NCI-H524 treated with DMSO at 0.1 percent for 48 hours (cell line): ENCODE data around the gene VPS16.
A peak's percentile ranks its signal among the peaks of the same experiment; 100 is the strongest.
"Not testable (repeated sequence)": the region's sequence is repeated elsewhere in the genome, so short reads cannot be mapped to it uniquely, and the experiment has no call there.

Experiments
- DNase-seq: peaks from one replicate; lab custom pipeline; 2025; lab: John Stamatoyannopoulos, UW

VPS16 gene

DNA sequence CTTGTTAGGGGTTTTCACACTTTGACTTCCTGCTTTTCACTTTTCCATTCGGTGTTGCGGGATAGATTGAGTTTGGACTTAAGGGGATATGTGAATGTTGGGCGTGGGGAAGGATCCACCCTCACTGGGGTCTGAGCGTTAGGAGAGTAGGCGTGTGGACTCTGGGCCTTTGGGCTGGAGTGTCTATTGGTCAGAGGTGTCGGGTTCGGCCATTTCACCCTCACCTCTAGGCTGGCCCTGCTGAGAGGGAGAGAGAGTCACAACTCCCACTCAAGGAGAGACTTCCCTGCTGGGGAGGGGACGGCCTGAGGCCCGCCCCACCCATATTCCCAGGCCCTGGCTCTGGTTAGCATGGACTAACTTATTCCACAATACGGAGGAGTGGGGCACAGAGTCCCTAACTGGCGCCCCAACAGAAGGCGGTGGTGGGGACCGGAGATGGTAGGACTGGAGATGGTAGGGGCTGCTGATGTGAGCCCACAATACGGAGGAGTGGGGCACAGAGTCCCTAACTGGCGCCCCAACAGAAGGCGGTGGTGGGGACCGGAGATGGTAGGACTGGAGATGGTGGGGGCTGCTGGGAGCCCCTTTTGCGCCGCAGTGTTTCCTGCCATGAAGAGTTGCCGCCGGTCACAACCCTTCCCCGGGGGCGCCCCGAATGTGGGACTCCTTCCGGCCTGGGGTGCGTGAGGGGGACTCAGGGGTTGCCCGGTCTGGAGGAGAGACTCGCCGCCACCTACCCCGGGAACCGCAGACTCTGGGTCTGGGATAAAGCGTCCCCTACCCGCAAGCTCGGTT lies 31.3 kb downstream of the VPS16 start:
- no peak for DNase-seq

DNA sequence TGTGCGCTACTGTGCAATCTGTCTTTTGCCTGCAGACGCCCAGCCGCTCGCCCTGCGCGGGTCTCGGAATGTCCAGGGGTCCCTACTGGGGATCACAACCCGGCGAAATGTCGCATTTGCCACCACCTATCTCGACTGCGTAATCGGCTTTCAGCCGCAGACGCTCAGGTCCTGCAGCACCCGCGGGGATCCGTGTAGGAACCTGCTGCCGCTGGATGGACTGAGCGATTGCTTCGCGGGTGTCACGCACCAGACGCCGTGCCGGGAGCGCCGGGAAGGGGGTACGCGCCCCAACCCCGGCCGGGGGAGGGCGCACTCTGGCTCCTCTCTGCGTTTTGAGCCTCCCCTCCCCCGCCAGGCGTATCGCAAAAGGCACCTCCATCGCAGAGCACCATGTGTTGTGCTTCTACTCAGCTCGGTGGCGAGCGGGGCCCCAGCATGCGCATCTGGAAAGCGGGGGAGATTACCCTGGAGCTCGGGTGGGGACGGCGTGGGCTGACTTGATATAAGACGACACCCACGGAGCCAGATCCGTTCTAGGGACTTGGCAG lies 32.0 kb downstream of the VPS16 start:
- peak; percentile 20 for DNase-seq

DNA sequence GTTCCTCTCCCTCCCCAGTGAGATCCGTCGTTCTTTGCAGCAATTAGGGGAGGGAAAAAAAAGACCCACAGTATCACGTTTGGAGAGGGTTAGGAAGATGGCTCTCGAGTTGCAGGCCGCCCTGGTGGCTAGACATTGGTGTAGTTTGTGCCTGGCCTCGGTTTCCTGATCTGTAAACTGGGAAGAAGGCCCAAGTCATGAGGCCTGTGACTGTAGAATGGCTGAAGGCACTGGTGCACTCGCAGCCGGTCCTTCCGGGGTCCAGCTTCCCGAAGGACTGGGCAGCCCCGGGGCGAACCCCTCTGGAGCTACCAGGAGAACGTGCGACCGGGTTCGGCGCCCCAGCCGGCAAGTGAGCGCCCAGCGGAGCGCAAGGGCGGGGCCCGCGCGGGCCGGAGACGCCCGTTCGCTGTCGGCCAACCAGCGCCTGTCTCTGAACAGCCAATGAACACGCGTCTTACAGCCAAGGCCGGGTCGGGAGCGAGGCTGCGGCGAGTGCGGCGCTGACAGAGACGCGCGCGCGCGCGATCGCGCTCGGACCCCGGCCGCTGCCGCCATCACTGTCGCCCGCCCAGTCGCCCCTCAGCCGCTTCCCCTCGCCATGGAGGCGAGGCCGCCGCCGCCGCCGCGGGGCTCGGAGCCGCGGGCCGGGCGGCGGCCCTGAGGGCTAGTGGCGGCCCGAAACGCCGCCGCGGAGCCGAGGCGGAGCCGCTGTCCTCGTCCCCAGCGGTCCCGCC lies 32.6 kb downstream of the VPS16 start, which contains the start of gene PTPRA:
Gene PTPRA, plus strand, starts transcription at position 472 of the 737 bp plus-strand sequence. CDS start 90,797 bp downstream, outside the sequence.
- DNase-seq, result peak; percentile 52

DNA sequence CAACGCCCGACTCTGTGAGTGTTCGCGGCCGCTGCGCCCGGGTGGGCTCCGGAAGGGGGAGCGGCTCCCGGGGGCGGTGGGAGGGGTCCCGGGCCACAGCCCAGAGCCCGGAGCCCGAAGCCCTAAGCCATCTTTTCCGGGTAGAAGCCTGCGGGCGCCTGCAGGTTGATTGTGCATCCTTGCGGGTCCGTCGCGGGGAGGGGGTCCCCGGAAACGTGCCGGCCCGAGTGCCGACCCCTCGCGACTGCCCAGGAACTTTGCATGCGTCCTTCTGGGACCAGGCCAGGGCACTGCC lies 33.1 kb downstream of the VPS16 start:
- DNase-seq, result no peak

DNA sequence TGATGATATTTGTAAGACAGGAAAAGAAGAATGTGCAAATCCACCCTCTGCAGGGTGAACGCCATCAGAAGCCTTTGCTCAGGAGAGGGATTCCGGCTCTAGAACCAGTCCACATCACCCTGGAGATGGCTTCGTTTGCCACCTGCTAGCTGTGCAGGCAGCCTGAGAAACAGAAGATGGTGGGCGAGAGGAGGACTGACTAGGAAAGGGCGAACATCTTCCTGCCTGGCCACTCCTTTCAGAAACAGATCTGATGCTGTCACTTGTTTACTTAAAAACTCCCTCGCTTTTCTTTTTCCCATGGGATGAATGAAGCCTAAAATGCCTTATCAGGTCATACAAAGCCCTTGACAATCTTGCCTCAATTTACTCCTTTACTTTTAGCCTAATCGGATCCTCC lies 33.9 kb downstream of the VPS16 start:
- no peak for DNase-seq

DNA sequence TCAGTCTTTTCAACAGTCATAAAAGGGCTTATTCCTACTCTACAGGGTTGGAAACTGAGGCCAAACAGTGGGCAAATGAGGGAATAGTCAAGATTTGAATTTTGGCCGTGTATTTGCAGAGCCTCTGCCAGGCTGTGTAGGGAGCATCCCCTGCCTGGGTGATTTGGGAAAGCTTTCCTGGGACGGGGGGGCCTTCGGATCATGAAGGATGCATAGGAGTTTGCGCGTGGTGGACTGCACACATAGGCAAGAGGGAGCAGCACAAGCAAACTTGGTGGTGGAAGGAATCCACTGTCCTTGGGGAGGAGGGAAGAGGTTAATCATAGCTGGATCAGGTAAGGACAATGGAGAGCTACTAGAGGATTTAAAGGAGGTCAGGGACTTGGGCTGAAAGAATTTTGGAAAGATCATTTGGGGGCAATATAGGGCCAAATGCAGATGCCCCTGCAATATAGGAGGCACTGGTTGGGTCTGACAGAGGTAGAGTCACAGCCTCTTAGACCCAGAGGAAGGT lies 35.2 kb downstream of the VPS16 start:
- DNase-seq, result no peak

DNA sequence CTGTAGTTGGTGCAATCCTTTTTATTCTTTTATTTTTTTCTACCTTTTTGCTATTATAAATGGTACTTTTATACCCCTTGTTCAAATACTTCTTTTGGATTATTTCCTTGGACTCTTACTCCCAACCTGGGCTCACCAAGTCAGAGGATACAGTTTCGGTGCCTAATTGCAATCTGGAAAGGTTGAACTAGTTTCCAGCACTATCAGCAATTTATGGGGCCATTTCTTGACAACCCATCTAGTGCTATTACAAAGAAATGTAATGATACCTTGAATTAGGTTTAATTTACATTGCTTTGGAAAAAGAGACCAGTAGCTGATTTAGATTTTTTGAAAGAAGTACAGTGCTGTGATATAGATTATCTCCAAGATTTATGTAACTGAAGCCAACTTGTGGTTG lies 38.0 kb downstream of the VPS16 start:
- DNase-seq, result no peak

DNA sequence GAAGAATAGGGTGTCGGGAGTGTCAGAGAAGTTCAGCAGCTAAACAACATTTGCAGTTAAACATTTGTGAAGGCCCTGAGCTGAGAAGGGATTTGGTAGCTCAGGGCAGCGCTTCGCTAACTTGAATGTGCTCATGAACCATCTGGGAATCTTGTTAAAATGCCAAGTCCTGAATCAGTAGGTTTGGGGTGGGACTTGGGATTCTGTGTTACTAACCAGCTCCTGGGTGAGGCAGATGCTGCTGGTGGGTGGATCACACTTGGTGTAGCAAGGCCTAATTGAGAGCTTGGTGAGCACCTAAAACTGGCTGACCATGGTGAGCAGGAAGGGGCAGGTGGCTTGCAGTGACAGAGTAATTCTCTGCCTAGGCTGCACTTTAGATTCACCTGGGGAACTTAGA lies 38.6 kb downstream of the VPS16 start:
- peak; percentile 53 for DNase-seq

DNA sequence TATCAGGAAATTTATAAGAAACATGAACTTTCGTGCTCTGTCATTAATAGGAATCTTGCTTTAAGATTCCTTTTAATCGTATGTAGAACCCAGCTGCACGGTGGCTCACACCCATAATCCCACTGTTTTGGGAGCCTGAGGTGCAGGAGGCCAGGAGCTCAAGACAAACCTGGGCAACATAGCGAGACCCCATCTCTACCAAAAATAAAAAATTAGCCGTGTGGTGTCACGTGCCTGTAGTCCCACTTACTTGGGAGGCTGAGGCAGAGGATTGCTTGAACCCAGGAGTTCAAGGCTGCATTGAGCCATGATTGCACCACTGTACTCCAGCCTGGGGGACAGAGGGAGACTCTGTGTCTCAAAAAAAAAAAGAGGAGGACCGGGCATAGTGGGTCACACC lies 40.1 kb downstream of the VPS16 start:
- DNase-seq, result no peak

DNA sequence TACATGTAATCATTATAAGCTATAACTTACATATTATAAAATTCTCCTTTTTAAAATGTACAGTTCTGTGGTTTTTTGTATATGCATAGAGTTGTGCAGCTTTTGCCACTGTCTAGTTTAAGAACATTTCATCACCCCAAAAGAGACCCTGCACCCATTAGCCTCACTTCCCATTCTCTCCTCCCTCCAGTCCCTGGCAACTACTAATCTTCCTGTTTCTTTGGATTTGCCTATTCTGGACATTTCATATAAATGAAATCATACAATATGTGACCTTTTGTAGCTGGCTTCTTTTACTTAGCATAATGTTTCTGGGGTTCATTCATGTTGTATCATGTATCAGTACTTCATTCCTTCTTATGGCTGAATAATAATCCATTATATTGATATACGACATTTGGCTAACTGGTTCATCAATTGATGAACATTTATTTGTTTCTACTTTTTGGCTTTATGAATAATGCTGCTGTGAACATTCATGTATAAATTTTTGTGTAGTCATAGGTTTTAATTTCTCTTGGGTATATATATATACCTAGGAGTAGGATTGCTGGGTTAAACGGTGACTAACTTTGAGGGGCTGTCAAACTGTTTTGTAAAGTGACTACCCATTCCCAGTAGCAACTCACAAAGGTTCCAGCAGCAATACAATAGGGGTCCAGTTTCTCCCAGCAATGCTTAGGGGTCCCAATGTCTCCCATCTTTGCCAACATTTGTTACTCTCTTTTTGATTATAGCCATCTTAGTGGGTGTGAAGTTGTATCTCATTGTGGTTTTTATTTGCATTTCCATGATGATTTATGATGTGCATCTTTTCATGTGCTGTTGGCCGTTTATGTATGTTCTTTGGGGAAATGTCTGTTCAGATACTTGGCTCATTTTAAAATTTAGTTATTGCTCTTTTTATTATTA lies 43.4 kb downstream of the VPS16 start:
- DNase-seq, result no peak

DNA sequence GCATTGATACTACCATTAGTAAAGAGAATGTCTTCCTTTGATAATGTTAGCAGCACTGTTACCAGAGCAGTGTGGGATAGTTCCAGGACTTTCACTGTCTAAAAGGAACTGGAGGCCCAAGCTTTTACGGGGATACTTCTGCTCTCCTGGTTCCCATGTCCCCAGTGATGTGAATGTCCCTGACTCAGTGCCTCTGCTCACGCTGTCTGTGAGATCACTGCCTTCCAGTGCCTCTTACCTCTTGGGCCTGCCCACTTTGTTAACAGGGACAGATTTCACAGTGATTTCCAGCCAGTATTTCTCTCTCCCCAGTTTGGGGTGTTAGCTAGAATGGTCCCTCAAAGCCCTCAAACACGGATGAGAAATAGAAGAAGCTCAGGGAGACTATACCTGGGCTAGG lies 47.2 kb downstream of the VPS16 start:
- DNase-seq, result no peak

DNA sequence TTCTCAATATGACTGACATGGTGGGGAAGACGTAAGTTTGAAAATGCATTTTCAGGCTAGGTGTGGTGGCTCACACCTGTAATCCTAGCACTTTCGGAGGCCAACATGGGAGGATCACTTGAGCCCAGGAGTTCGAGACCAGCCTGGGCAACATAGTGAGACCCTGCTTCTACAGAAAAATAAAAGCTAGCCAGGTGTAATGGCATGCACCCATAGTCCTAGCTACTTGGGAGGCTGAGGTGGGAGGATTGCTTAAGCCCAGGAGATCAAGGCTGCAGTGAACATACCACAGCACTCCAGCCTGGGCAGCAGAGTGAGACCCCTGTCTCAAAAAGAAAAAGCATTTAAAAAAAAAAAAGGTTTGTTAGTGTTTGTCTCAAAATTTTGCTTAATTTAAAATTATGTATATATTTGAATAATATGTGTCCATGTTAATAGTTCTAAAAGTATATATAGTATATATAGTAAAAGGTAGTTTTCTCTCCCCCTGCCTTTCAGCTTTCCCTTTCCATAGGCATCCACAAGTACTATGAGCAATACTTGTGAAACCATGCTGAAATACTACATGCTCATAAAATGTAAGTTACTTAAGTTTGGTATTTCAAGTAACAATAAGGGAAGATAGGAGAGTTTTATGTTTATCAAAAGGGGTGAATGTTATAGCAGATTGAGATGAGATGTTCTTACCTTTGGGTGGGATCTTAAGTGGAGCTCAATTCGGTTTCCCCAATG lies 47.8 kb downstream of the VPS16 start:
- DNase-seq, result no peak

DNA sequence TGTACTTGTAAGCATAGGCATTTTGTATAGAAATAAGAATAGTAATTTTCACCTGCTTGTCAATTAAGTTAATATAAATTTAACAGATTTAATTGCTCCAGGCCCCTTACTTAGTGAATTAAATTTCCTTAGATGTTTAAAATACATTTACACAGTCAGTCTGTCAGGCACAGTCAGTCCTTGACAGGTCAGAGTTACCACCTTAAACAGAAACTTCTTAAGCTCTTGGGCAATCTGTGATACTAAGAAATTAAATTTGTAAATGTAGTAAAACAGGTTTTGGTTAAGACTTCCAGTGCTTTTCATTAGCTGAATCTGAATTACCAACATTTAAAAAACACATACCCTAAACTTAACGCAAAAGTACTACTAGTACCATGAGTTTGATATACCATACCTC lies 48.7 kb downstream of the VPS16 start:
- no peak for DNase-seq

DNA sequence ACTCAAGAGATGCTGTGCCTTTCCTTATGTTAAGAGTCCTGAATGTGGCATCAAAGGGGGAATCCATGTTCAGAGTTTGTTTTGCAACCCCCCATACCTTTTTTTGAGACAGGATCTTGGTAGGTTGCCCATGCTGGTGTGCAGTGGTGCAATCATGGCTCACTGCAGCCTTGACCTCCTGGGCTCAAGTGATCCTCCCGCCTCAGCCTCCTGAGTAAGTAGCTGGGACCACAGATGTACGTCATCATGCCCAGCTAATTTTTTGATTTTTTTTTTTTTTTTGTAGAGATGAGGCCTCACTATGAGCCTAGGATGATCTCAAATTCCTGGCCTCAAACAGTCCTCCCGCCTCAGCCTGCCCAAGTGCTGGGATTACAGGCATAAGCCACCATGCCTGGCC lies 49.3 kb downstream of the VPS16 start:
- no peak for DNase-seq

DNA sequence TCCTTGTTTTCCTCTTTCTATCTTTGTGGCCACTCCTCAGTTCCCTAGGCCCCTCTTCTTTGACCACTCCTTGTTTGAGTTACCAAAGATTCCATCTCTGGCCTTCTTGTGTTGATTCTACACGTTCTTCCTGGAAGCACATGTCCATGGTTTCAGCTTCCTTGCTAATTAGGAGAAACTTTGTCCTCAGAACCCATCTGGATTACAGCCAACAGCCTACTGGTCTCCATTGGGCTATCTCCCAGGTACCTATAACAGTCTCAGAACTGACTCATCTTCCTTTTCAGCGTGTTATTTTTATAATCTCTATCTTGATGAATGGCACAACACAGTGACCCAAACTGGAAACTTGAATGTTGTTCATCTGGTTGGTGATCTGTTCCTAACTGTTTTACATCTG lies 50.2 kb downstream of the VPS16 start:
- no peak for DNase-seq

DNA sequence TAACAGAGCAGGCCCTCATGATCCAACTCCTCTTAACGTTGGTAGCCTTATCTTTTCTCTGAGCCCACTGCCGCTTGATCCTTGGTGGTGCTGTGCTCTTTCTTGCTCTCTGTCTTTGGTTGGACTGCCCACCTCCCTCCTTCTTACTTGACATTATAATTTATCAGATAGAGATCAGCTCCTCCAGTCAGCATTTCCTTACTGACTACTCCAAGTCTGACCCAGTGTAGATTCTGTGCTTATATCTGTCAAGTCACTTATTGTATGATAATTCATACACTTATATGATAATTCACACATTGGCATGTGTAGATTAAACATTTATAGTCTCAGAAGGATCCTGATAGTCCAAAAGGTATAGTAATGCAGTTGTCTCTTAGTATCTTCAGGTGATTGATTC lies 50.8 kb downstream of the VPS16 start:
- no peak for DNase-seq

DNA sequence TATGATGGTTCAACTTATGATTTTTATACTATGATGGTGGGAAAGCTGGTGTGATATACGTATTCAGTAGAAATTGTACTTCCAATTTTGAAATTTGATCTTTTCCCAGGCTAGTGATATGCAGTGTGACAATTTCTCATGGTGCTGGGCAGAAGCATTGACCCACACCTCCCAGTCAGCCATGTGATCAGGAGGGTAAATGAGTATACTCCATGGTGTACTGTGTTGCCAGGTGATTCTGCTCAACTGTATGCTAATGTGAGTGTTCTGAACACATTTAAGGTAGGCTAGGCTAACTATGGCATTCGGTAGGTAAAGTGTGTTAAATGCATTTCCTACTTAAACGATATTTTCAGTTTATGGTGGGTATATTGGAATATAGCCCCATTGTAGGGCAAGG lies 51.8 kb downstream of the VPS16 start:
- DNase-seq, result no peak

DNA sequence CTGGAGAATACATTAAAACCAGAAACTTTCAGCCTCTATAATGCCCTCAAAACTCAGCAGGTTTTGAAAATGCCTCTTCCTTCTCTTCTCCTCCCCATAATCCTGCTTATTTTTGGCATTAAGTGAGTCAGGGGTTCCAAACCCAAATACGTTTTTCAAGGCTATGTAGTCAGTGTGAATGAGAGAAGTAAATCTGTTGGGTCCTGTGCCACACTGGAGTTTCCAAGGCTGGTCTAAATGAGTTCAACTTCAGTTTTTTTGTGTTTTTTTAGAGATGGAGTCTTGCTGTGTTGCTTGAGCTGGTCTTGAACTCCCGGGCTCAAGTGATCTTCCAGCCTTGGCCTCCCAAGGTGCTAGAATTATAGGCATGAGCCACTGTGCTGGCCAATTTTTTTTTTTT lies 53.7 kb downstream of the VPS16 start:
- DNase-seq, result no peak

DNA sequence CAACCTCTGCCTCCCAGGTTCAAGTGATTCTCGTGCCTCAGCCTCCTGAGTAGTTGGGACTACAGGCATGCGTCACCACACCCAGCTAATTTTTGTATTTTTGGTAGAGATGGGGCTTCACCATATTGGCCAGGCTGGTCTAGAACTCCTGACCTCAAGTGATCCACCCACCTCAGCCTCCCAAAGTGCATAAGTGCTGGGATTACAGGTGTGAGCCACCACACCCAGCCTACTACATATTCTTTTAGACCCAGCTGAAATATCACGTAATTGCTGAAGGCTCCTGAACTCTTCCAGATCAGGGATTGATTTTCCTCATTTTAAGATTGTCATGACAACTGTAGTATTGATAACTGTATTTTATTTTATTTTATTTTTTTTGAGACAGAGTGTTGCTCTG lies 54.6 kb downstream of the VPS16 start:
- DNase-seq, result not testable (repeated sequence)

DNA sequence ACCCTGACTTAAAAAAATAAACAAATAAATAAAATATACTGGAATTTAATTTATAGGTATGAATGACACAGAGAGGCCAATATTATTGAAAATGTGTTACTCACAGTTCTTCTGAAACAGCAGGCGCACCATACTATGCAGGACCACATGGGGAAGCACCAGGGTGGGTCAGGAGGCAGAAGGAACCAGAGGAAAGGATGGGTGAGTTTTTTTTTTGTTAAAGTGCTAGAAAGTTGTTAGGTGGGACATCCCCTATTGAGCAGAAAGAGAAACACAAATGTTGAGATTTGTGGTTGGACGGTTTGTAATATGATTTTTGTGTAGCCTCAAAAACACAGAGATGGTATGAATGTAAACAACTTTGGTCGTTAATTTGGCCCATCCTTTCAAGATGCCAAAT lies 58.7 kb downstream of the VPS16 start:
- no peak for DNase-seq

DNA sequence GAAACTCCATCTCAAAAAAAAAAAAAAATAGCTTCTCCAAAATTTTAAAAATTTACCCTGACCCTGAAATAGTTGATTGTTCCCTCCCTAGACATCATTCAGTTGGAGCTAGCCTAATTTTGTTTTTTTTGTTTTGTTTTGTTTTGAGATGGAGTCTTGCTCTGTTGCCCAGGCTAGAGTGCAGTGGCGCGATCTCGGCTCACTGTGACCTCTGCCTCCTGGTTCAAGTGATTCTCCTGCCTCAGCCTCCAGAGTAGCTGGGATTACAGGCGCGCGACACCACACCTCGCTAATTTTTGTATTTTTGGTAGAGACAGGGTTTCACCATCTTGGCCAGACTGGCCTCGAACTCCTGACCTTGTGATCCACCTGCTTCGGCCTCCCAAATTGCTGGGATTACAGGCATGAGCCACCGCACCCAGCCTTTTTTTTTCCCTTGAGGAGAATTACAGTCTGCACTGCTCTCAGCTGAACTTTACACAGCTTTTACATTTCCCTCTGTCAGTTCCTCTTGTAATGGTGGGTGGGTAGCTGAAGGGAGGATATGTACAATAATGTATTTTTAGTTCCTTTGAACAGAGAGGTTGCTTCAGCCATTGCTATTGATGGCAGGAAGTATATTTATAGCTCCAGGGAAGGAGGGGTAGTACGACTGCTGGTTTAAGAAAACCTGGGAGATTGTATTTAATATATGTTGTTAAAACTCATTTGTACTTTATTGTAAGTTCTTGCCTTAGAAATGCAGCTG lies 60.5 kb downstream of the VPS16 start:
- DNase-seq, result no peak
